Body of pancreas (tissue), 4 donors: ENCODE data around the gene CCDC188.

Experiments used
- POLR2A ChIP-seq, 3 donors: fragments of 450-650 bp; IDR thresholded peaks; one replicate each; pipeline ENCODE4 v1.6.1; 2016; ENCODE audit warnings: antibody characterized with exemption in 3 of 3, mild to moderate bottlenecking in 2 of 3
- TF ChIP-seq, protein P1 (sequence below), 7 experiments: fragments of 450-650 bp in 4 of 7; fragments of 200-600 bp in 3 of 7; sonication (generic) in 3 of 7; IDR thresholded peaks; one replicate each; pipeline ENCODE4 v1.5.1; 2016 to 2019; ENCODE audit warnings: antibody characterized with exemption in 7 of 7

DNA sequence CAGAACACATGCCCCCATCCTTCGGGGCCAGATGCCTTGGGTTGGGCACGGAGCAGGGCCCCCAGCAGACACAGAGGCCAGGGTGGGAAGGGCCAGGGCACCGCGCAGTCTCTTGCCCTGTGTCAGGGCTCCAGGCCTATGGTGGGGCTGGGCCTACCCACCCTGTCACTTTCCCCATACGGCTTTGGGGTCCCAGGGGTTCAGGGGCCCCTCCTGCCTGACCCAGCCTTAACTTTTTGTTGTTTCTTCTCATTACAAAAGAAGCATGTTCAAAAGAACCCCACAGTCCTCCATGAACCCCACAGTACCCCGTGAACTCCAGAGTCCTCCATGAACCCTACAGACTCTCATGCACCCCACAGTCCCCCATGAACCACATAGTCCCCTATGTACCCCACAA lies 33.0 kb upstream of the CCDC188 start:
- TF ChIP-seq POLR2A (IDR thresholded peaks at IDR 0.05) = no peak
- TF ChIP-seq, protein P1, sequence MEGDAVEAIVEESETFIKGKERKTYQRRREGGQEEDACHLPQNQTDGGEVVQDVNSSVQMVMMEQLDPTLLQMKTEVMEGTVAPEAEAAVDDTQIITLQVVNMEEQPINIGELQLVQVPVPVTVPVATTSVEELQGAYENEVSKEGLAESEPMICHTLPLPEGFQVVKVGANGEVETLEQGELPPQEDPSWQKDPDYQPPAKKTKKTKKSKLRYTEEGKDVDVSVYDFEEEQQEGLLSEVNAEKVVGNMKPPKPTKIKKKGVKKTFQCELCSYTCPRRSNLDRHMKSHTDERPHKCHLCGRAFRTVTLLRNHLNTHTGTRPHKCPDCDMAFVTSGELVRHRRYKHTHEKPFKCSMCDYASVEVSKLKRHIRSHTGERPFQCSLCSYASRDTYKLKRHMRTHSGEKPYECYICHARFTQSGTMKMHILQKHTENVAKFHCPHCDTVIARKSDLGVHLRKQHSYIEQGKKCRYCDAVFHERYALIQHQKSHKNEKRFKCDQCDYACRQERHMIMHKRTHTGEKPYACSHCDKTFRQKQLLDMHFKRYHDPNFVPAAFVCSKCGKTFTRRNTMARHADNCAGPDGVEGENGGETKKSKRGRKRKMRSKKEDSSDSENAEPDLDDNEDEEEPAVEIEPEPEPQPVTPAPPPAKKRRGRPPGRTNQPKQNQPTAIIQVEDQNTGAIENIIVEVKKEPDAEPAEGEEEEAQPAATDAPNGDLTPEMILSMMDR (IDR thresholded peaks at IDR 0.05) = no peak
